Mesendoderm (in vitro differentiated cells): ENCODE results near the gene ABTB1.

Experiments
- DNase-seq: peaks from one replicate; pipeline ENCODE4 v3.0.0; 2013
- H2AK5ac ChIP-seq: 2 replicates; pipeline ENCODE4 v1.6.1; 2013; ENCODE audit warnings: low read length, inconsistent platforms
- H2BK120ac ChIP-seq: 2 replicates; pipeline ENCODE4 v1.6.1; 2013; ENCODE audit warnings: low read depth, mild to moderate bottlenecking, low read length, moderate library complexity, mixed read lengths
- H2BK15ac ChIP-seq: replicated peaks from 2 replicates; pipeline ENCODE4 v1.6.1; 2013; ENCODE audit warnings: low read depth, mild to moderate bottlenecking, moderate library complexity
- H2BK5ac ChIP-seq: 2 replicates; pipeline ENCODE4 v1.6.1; 2013; ENCODE audit warnings: low read length, inconsistent platforms
- H3K18ac ChIP-seq: 2 replicates; pipeline ENCODE4 v1.6.1; 2013; ENCODE audit warnings: mild to moderate bottlenecking, low read length, mixed read lengths
- H3K23ac ChIP-seq: one replicate; pipeline ENCODE4 v1.6.1; 2013; ENCODE audit warnings: low read length
- H3K27ac ChIP-seq: 2 replicates; pipeline ENCODE4 v1.5.1; 2013; ENCODE audit warnings: low read depth, mild to moderate bottlenecking, inconsistent platforms, low read length, moderate library complexity
- H3K27me3 ChIP-seq: 2 replicates; pipeline ENCODE4 v1.6.1; 2013; ENCODE audit warnings: low read length, control low read depth, mild to moderate bottlenecking, inconsistent platforms; ENCODE audit not compliant: insufficient read depth, poor library complexity
- H3K36me3 ChIP-seq: 2 replicates; pipeline ENCODE4 v1.6.1; 2013; ENCODE audit warnings: low read length, inconsistent platforms; ENCODE audit not compliant: control insufficient read depth, insufficient read depth
- H3K4ac ChIP-seq: one replicate; pipeline ENCODE4 v1.6.1; 2013; ENCODE audit warnings: low read depth, mild to moderate bottlenecking, low read length, moderate library complexity
- H3K4me1 ChIP-seq: 2 replicates; pipeline ENCODE4 v1.6.1; 2013; ENCODE audit warnings: low read depth, low read length, inconsistent platforms; ENCODE audit not compliant: control insufficient read depth
- H3K4me2 ChIP-seq: 2 replicates; pipeline ENCODE4 v1.6.1; 2013; ENCODE audit warnings: low read length
- H3K4me3 ChIP-seq: 2 replicates; pipeline ENCODE4 v1.5.1; 2013; ENCODE audit warnings: mild to moderate bottlenecking, low read length
- H3K56ac ChIP-seq: one replicate; pipeline ENCODE4 v1.6.1; 2013; ENCODE audit warnings: low read length
- H3K79me1 ChIP-seq: 2 replicates; pipeline ENCODE4 v1.6.1; 2013; ENCODE audit warnings: low read length, inconsistent platforms
- H3K79me2 ChIP-seq: 2 replicates; pipeline ENCODE4 v1.6.1; 2013; ENCODE audit warnings: mild to moderate bottlenecking, low read length; ENCODE audit not compliant: control insufficient read depth, insufficient read depth
- H3K9ac ChIP-seq: 2 replicates; pipeline ENCODE4 v1.6.1; 2013; ENCODE audit warnings: low read length, inconsistent platforms
- H4K5ac ChIP-seq: one replicate; pipeline ENCODE4 v1.6.1; 2013; ENCODE audit warnings: low read length
- H4K8ac ChIP-seq: one replicate; pipeline ENCODE4 v1.6.1; 2013; ENCODE audit warnings: low read depth, mild to moderate bottlenecking, control low read depth, low read length, moderate library complexity
- WGBS: extraction: QIAGEN DNeasy Blood & Tissue Kit; methylation state at CpG from one replicate; pipeline ENCODE4 v1.1.7; 2013; ENCODE audit warnings: low lambda C conversion rate, missing lambda C conversion rate; ENCODE audit not compliant: insufficient coverage; ENCODE audit errors: extremely low coverage; 5-methylcytosine and 5-hydroxymethylcytosine counted together

The ABTB1 gene

GRCh38 chr3:127666676-127667075 lies 6.1 kb upstream of the ABTB1 start:
- no peak overlapping the region for H4K5ac ChIP-seq
- H3K18ac ChIP-seq: no peak overlapping the region
- no peak overlapping the region for H2BK5ac ChIP-seq
- no peak for DNase-seq
- no peaks in the 10 kb centered on the region for H3K27me3 ChIP-seq
- H3K79me2 ChIP-seq: no peaks in the 10 kb centered on the region
- H2AK5ac ChIP-seq: no peak overlapping the region
- WGBS: no CpG with 5 or more reads among the region's 2 CpGs
- H2BK120ac ChIP-seq: no peak overlapping the region
- no peak overlapping the region for H2BK15ac ChIP-seq
- H3K9ac ChIP-seq: no peak overlapping the region
- H3K56ac ChIP-seq: no peak overlapping the region
- H3K4ac ChIP-seq: no peak overlapping the region
- H3K4me2 ChIP-seq: no peak overlapping the region
- H4K8ac ChIP-seq: no peak overlapping the region
- no peak overlapping the region for H3K23ac ChIP-seq
- no peaks in the 10 kb centered on the region for H3K36me3 ChIP-seq
- H3K4me1 ChIP-seq: no peaks in the 10 kb centered on the region
- H3K27ac ChIP-seq: no peak overlapping the region
- no peak overlapping the region for H3K4me3 ChIP-seq
- H3K79me1 ChIP-seq: no peaks in the 10 kb centered on the region

GRCh38 chr3:127667119-127667681 lies 5.6 kb upstream of the ABTB1 start:
- no peaks in the 10 kb centered on the region for H3K79me1 ChIP-seq
- WGBS: no CpG with 5 or more reads among the region's 6 CpGs
- H4K8ac ChIP-seq: no peak overlapping the region
- H3K27ac ChIP-seq: no peak overlapping the region
- no peak overlapping the region for H2BK15ac ChIP-seq
- H3K4me1 ChIP-seq: no peaks in the 10 kb centered on the region
- H4K5ac ChIP-seq: no peak overlapping the region
- DNase-seq: no peak
- no peak overlapping the region for H3K56ac ChIP-seq
- no peak overlapping the region for H2BK120ac ChIP-seq
- no peak overlapping the region for H3K23ac ChIP-seq
- H3K79me2 ChIP-seq: no peaks in the 10 kb centered on the region
- H3K27me3 ChIP-seq: no peaks in the 10 kb centered on the region
- no peak overlapping the region for H2BK5ac ChIP-seq
- H3K36me3 ChIP-seq: no peaks in the 10 kb centered on the region
- H3K4me2 ChIP-seq: no peak overlapping the region
- no peak overlapping the region for H2AK5ac ChIP-seq
- no peak overlapping the region for H3K4me3 ChIP-seq
- H3K4ac ChIP-seq: no peak overlapping the region
- no peak overlapping the region for H3K9ac ChIP-seq
- no peak overlapping the region for H3K18ac ChIP-seq

- Histone ChIP-seq H2AK5ac (no peak overlapping the region), H3K79me1 (no peaks in the 10 kb centered on the region), H3K36me3 (no peaks in the 10 kb centered on the region), H3K23ac (no peak overlapping the region), H3K27ac (no peak overlapping the region), H3K18ac (no peak overlapping the region), H3K4me3 (no peak overlapping the region), H3K79me2 (no peaks in the 10 kb centered on the region), H4K5ac (no peak overlapping the region), H3K9ac (no peak overlapping the region), H3K27me3 (no peaks in the 10 kb centered on the region), H3K56ac (no peak overlapping the region), H3K4ac (no peak overlapping the region), H2BK5ac (no peak overlapping the region), H3K4me2 (no peak overlapping the region), H2BK120ac (no peak overlapping the region), H4K8ac (no peak overlapping the region), H2BK15ac (no peak overlapping the region), H3K4me1 (no peaks in the 10 kb centered on the region)
- WGBS: no CpG with 5 or more reads among the region's 7 CpGs
- no peak for DNase-seq
Observed at GRCh38 chr3:127668906-127669305, 3.8 kb upstream of the ABTB1 start.

- no peak overlapping the region for H2AK5ac ChIP-seq
- H3K4me1 ChIP-seq: no peaks in the 10 kb centered on the region
- H2BK15ac ChIP-seq: no peak overlapping the region
- H2BK5ac ChIP-seq: no peak overlapping the region
- no peak overlapping the region for H3K4me3 ChIP-seq
- H4K8ac ChIP-seq: no peak overlapping the region
- no peaks in the 10 kb centered on the region for H3K27me3 ChIP-seq
- no CpG with 5 or more reads among the region's 14 CpGs for WGBS
- H4K5ac ChIP-seq: no peak overlapping the region
- H3K36me3 ChIP-seq: no peaks in the 10 kb centered on the region
- H3K4ac ChIP-seq: no peak overlapping the region
- no peak overlapping the region for H3K23ac ChIP-seq
- H3K9ac ChIP-seq: no peak overlapping the region
- no peak overlapping the region for H2BK120ac ChIP-seq
- H3K79me1 ChIP-seq: no peaks in the 10 kb centered on the region
- no peak overlapping the region for H3K18ac ChIP-seq
- H3K4me2 ChIP-seq: no peak overlapping the region
- no peak overlapping the region for H3K27ac ChIP-seq
- no peaks in the 10 kb centered on the region for H3K79me2 ChIP-seq
- DNase-seq: no peak
- H3K56ac ChIP-seq: no peak overlapping the region
Observed at GRCh38 chr3:127669541-127670228, 3.1 kb upstream of the ABTB1 start.

- Histone ChIP-seq H3K56ac (no peak overlapping the region), H2BK15ac (no peak overlapping the region), H3K18ac (no peak overlapping the region), H3K27ac (no peak overlapping the region), H3K4me3 (no peak overlapping the region), H3K27me3 (no peaks in the 10 kb centered on the region), H2AK5ac (no peak overlapping the region), H3K4ac (no peak overlapping the region), H4K8ac (no peak overlapping the region), H2BK120ac (no peak overlapping the region), H3K4me2 (no peak overlapping the region), H3K4me1 (no peaks in the 10 kb centered on the region), H4K5ac (no peak overlapping the region), H3K79me1 (no peaks in the 10 kb centered on the region), H3K23ac (no peak overlapping the region), H3K36me3 (no peaks in the 10 kb centered on the region), H3K9ac (no peak overlapping the region), H2BK5ac (no peak overlapping the region), H3K79me2 (no peaks in the 10 kb centered on the region)
- DNase-seq: no peak
- no CpG with 5 or more reads among the region's 7 CpGs for WGBS
Observed at GRCh38 chr3:127670229-127670559, 2.6 kb upstream of the ABTB1 start.
